GM19452 (cell line): ENCODE results near the gene TMEM39B.
"Not testable (repeated sequence)": the region's sequence is repeated elsewhere in the genome, so short reads cannot be mapped to it uniquely, and the experiment has no call there.

Source experiments
- ATAC-seq: cut with Tn5 transposase; IDR thresholded peaks from one replicate; pipeline ENCODE4 v1.9.1; 2021; ENCODE audit not compliant: unreplicated experiment

The TMEM39B gene

GRCh38 chr1:32068957-32069588, 3.7 kb upstream of the TMEM39B start:
- no peak for ATAC-seq

DNA sequence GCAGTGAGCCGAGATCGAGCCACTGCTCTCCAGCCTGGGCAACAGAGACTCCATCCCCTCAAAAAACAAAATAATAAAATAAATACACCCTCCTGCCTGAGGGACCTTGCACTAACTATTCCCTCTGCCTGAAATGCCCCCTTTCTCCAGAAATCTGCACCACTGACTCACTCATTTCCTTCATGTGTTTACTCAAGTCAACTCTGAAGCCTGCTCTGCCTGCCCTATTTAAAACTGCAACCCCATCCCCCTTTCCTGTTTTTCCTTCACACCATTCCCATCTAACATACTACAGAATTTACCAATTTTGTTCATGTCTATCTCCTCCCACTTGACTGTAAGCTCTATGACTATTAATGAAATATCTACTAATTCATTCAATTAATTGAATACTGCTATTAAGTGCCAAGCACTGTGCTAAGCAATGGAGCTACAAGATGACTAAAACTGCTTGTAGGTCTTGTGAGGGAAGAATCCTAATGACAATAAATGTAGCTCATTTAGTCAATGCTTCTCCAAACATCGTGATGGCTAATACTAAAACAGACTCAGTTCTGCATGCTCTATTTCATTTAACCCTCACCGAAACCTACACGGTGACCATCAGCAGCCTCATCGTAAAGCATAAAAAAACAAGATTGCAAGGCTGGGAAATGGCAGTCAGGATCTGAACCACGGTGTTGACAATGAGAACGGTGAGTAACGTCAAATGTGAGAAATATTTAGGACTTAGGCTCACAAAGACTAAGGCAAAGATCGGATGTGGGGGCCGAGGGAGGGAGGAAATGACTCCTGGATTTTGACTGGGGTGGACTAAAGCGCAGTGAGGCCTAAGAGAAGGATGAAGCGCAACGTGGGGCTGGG, 749 bp upstream of the TMEM39B start:
- ATAC-seq: no peak

DNA sequence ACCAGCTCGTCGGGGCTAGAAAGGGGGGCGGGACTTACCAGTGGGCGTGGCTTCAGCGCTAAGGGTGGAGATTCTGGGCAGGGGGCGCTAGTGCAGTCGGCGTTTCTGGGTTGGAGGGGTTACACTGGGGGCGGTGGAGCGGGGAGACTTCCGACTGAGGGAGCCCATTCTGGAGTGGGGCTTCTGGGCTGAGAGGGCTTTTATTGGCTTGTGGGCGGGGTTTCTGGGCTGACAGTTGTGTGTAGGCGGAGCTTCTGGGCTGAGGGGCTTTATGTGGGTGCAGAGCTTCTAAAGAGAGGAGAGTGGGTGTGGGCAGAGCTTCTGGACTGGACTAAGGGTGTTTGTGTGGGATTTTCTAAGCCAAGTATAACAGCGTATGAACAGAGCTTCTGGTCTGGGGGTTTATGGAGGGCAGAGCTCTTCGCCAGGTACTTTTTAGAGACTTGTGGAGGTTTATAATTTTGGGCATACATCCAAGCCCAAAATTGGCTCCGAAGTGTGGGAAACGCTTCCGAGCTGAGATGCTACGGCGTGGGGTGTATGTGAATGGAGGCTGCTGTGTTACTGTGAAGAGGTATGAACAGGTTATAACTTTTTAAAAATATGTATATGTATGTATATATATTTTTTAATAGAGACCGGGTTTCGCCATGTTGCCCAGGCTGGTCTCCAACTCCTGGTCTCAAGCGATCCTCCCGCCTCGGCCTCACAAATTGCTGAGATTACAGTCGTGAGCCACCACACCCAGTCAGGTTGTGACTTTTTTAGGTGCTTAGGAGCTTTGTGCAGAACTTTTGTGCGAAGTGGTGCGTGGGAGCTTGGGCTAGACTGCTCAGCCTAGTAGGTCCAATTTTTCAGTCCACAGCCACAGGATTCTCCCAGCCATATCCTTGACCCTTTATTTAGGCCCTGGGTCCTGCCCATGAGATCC, 825 bp downstream of the TMEM39B start:
- ATAC-seq: peak; percentile 2

GRCh38 chr1:32074841-32075240, 2.1 kb downstream of the TMEM39B start:
- no peak for ATAC-seq

DNA sequence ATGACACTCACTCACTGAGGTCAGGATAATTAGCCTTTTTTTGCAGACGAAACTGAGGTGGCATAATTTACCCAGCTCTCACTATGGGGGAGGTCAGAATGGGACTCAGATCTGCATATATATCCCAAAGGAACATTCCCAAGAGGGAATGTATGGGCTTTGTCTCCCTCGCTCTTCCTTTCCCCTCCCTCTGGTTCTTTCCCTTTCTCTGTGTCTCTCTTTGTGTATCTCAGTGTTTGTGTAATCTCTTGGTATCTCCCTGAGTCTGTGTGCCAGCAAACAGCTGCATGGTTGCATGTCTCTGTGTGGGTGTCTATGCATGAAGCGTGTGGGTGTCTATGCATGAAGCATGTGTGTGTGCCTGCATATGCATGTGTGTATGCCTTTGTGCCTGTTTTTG, 4.7 kb downstream of the TMEM39B start:
- no peak for ATAC-seq

DNA sequence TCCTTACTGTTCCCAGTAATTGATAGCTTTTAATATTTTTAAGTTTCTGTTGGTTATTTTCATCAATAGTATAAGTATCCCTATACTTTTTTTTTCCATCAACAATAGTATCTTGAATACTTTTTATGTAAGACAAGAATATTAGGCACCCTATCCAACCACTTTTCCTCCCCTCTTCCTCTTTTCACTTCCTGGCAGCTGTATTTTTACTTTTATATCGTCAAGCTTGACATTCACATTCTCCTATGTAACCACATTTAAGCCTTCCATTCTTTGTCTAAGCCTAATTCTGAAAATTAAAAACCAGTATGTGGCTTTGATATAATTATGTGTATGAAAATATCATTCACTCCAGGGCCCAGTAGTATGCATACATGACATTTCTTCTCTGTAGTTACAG, 9.3 kb downstream of the TMEM39B start:
- ATAC-seq: no peak

- not testable (repeated sequence) for ATAC-seq
Measured at GRCh38 chr1:32086381-32086780, 13.6 kb downstream of the TMEM39B start.

- ATAC-seq: no peak
Measured at GRCh38 chr1:32091176-32091575, 18.4 kb downstream of the TMEM39B start.

DNA sequence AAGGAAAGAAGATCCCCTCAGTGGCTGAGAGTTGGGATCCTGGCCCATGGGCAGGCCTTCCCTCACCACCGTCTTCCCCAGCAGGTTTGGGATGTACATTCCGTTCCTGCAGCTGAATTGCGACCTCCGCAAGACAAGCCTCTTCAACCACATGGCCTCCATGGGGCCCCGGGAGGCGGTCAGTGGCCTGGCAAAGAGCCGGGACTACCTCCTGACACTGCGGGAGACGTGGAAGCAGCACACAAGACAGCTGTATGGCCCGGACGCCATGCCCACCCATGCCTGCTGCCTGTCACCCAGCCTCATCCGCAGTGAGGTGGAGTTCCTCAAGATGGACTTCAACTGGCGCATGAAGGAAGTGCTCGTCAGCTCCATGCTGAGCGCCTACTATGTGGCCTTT, 18.9 kb downstream of the TMEM39B start:
- no peak for ATAC-seq

DNA sequence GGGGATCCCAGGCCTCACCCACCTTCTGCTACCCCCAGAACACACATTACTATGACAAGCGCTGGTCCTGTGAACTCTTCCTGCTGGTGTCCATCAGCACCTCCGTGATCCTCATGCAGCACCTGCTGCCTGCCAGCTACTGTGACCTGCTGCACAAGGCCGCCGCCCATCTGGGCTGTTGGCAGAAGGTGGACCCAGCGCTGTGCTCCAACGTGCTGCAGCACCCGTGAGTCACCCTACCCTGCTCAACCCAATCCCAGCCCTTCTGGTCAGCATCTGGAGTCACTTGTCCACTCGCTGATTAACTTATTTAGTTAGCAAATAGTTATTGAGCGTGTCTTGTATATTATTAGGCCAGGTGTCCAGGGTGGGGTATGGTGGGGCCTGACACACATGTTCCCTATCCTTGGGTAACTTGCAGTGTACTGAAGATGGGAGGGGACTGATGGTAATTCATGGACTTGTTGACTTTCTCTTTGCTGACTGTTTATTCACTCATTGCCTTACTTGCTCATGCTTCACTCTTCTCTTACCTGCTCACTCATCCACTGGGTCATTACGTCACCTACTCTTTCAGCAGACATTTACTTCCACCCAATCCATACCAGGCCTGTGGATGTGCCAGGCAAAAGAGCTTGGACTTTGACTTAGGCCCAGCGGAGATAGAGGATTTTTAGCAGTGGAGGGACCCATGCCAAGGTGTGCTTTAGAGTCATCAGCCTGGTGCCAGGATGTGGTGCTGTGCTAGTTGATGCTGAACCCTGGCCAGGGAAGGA, 22.2 kb downstream of the TMEM39B start:
- ATAC-seq: no peak

- no peak for ATAC-seq
Measured at GRCh38 chr1:32099426-32099825, 26.7 kb downstream of the TMEM39B start.

- ATAC-seq: no peak
Measured at GRCh38 chr1:32100359-32100758, 27.6 kb downstream of the TMEM39B start.

GRCh38 chr1:32100807-32101708, 28.3 kb downstream of the TMEM39B start:
- no peak for ATAC-seq

DNA sequence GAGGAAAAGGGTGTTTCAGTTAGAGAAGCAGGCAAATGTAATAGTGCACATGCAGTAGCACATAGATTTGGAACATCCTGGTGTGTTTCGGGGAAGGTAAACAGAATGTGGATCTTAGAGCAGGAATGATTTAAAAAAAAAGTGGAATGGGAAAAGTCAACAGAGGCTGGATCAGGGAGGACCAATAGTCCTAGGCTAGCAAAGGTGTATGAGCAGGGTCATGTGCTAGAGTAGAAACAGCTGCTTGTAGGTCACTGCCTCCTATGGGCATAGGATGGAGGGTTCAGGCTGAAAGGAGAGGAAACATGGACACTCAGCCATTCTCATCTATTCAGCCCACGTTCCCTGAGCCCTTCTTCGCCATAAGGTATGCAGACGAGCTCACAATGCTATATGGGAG, 31.4 kb downstream of the TMEM39B start:
- ATAC-seq: no peak

DNA sequence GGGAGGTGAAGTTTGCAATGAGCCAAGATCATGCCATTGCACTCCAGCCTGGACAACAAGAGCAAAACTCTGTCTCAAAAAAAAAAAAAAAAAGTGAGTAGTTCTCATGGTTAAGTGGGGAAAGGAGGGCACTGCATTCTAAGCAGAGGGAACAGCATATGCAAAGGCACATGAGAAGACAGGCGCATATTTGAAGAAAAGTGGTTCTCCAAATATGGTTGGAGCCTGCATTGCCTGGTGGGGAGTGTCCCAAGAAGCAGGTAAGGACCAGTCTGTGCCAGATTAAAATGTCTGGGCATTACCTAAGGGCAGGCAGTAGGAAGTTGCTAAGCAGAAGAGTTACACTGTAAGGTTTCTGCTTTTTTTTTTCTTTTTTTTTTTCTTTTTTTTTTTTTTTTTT, 32.6 kb downstream of the TMEM39B start:
- ATAC-seq: no peak

- ATAC-seq: no peak
Measured at GRCh38 chr1:32106663-32107275, 34.0 kb downstream of the TMEM39B start.

- peak; percentile 63 for ATAC-seq
Measured at GRCh38 chr1:32107742-32108661, 35.3 kb downstream of the TMEM39B start, which contains the start of gene KPNA6. Gene KPNA6, plus strand, starts transcription at chr1:32108056. Its CDS starts 75 bp downstream, at chr1:32108131.

- ATAC-seq: no peak
Measured at GRCh38 chr1:32111040-32111623, 38.4 kb downstream of the TMEM39B start.
